ENCODE measurements around the gene PHLDB3.

- TF ChIP-seq CTCF (IDR thresholded peaks at IDR 0.05) (no peak), POLR2A (IDR thresholded peaks at IDR 0.05) (no peak), POLR2AphosphoS5 (IDR thresholded peaks at IDR 0.05) (peak; percentile 33)
Observed at GRCh38 chr19:43439032-43439708, 65.4 kb downstream of the PHLDB3 start.
